ENCODE results near the gene FFAR3.

Gene FFAR3

DNA sequence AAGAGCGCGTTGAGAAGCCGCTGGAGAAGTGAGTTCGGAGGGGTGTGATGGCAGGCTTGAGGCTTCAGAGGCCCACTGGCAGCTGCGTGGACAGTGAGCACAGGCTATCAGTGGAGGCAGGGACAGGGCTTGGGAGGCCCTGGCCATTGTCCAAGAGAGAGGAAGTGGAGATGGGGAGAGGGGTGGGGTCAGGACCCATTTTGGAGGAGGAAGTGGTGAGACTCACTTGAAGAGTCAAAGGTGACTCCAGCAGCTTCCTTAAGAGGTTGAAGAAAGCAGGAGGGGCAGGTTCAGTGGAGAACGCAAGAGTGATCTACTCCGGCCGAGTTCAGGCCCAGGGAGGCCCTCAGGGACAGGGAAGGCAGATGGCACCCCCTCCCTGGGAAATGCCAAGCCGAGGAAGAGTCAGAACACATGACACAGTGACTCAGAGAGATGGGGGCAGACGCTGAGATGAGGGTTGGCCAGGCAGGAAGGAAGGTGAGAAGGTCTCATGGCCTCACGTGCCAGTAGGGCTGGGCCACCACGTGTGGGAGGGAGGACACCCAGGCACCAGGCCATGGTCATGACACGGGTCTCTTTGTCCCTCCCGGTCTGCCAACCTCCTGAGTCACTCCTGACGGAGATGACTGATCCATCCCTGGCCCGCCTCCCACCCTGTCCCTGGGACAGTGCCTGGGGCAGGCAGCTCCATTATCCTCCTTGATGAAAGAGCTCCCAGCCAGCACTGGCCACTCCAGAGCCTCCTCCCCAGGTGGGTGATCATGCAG is 39.4 kb upstream of the FFAR3 start:
- peaks cover 0 to 7% of the 10 kb centered on the region in 2 donors for H3K4me1 Mint-ChIP-seq (ENCODE audit: low read depth in 2 of 2)
- H3K4me3 Mint-ChIP-seq = no peak overlapping the region
- H3K36me3 Mint-ChIP-seq (ENCODE audit: insufficient read depth) = no peaks in the 10 kb centered on the region
- no peak for DNase-seq
- H3K9me3 Mint-ChIP-seq = peaks cover 0 to 2% of the 10 kb centered on the region in 2 donors
- H3K27ac Mint-ChIP-seq = peak overlapping the region in 1 of 2 donors; percentile 70
- peak; percentile 37 for ATAC-seq (replicated peaks)
- H3K27me3 Mint-ChIP-seq = peaks cover 12 to 21% of the 10 kb centered on the region in 2 donors

DNA sequence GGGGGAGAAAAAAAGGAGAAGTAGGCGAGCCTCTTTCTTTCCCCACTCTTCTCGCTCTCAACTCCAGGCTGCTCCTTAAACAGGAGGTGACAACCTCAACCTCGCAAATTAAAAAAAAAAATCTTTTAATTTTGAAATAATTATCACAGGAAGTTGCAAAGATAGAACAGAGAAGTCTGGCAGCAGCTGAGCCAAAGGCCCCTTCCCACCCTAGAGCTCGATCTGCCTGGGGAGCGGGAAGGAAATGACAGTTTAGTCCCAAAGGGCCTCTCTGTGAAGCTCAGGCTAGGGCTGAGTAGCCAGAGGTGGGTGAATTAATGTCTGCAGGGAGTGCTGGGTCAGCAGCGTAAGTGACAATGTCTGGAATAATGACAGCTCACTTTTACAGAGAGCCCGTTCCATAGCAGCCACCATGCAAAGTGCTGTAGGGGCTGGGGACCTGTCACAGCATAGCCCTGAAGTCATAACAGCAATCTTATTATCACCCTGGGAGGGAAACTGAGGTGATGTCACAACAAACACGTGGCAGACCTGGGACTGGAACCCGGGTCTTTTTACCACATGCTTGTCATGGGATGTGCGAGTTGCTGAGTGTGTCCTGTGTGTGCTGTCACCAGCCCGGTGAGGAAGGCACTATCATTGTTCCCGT is 38.1 kb upstream of the FFAR3 start:
- H3K27me3 Mint-ChIP-seq = peaks cover 12 to 21% of the 10 kb centered on the region in 2 donors
- no peaks in the 10 kb centered on the region for H3K36me3 Mint-ChIP-seq (ENCODE audit: insufficient read depth)
- no peak overlapping the region for H3K4me3 Mint-ChIP-seq
- DNase-seq (no peak), ATAC-seq (replicated peaks) (no peak)
- H3K9me3 Mint-ChIP-seq = peaks cover 0 to 2% of the 10 kb centered on the region in 2 donors
- no peak overlapping the region for H3K27ac Mint-ChIP-seq
- peaks cover 0 to 7% of the 10 kb centered on the region in 2 donors for H3K4me1 Mint-ChIP-seq (ENCODE audit: low read depth in 2 of 2)

DNA sequence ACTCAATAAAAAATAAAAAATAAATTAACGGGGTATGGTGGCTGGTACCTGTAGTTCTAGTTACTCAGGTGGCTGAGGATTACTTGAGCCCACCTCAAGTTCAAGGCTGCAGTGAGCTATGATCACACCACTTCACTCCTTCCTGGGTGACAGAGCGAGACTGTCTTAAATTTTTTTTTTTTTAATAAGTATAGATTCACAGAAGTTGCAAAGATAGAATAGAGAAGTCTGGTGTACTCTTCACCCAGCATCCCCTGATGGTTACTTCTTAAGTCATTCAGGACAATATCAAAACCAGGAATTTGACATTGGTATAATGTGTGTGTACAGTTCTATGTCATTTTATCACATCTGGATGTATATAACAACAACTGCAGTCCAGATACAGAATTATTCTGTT is 37.0 kb upstream of the FFAR3 start:
- H3K36me3 Mint-ChIP-seq (ENCODE audit: insufficient read depth) = no peaks in the 10 kb centered on the region
- peaks cover 0 to 7% of the 10 kb centered on the region in 2 donors for H3K4me1 Mint-ChIP-seq (ENCODE audit: low read depth in 2 of 2)
- H3K9me3 Mint-ChIP-seq = peaks cover 0 to 2% of the 10 kb centered on the region in 2 donors
- H3K27ac Mint-ChIP-seq = no peak overlapping the region
- DNase-seq (no peak), ATAC-seq (replicated peaks) (no peak)
- no peak overlapping the region for H3K4me3 Mint-ChIP-seq
- peaks cover 12 to 21% of the 10 kb centered on the region in 2 donors for H3K27me3 Mint-ChIP-seq

DNA sequence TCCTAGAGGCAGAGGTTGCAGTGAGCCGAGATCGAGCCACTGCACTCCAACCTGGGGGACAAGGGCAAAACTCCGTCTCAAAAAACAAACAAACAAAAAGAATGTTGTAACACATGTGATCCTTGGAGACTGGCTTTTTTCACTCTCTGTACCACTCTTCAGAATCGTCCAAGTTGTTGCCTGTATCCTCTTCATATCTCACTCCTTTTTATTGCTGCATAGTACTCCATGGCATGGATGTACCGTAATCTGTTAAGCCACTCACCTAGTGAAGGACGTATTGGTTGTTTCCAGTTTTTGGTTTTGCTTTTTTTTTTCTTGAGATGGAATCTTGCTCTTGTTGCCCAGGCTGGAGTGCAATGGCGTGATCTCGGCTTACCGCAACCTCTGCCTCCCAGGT is 36.2 kb upstream of the FFAR3 start:
- H3K9me3 Mint-ChIP-seq = peaks cover 0 to 2% of the 10 kb centered on the region in 2 donors
- no peak overlapping the region for H3K4me3 Mint-ChIP-seq
- H3K36me3 Mint-ChIP-seq (ENCODE audit: insufficient read depth) = no peaks in the 10 kb centered on the region
- DNase-seq = no peak
- ATAC-seq (replicated peaks) = no peak
- peaks cover 12 to 21% of the 10 kb centered on the region in 2 donors for H3K27me3 Mint-ChIP-seq
- H3K4me1 Mint-ChIP-seq (ENCODE audit: low read depth in 2 of 2) = peaks cover 0 to 7% of the 10 kb centered on the region in 2 donors
- H3K27ac Mint-ChIP-seq = no peak overlapping the region

DNA sequence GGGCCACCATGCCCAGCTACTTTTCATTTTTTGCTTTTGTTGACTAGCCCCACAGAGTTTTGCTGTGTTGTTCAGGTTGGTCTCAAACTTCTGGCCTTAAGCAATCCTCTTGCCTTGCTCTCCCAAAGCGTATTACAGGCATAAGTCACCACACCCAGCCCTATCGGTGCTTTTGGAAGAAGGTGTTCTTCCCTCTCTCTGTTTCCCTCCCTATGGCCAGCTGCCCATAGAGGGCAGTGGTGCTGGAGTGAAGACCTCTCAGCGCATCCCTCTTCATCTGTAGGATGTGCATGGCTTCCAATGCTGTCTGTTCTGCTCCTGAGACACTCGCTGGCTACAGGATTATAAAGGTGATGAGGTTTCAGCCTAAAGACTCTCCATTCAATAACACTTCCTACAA is 30.6 kb upstream of the FFAR3 start:
- Mint-ChIP-seq H3K4me3 (no peak overlapping the region), H3K36me3 (ENCODE audit: insufficient read depth) (no peaks in the 10 kb centered on the region), H3K27ac (no peak overlapping the region), H3K9me3 (no peaks in the 10 kb centered on the region), H3K27me3 (peaks cover 34 to 45% of the 10 kb centered on the region in 2 donors), H3K4me1 (ENCODE audit: low read depth in 2 of 2) (peaks cover 0 to 2% of the 10 kb centered on the region in 2 donors)
- no peak for ATAC-seq (replicated peaks)
- no peak for DNase-seq

DNA sequence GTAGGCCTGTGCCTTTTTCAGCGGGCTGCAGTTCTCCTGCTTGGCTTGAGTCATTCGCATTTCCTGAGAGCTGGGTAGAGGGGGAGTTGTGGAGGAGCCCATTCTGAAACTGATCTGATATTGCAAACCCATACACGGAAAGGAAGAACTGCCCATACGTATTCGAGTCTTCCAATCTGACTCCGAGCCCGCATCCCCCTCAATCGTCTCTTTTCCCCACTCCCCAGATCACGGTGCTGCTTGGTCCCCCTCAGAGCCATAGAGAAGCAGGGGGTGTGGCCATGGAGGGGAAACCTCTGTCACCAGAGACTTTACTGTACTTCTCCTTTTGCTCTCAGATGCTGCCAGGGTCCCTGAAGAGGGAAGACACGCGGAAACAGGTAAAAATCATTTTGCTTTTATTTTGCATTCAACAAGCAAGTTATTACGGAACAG is 29.4 kb upstream of the FFAR3 start, which contains the start of gene CD22:
TSS of gene CD22 (plus strand) at position 337 of the 435 bp plus-strand sequence. CDS start 2,854 bp downstream, outside the sequence.
- H3K9me3 Mint-ChIP-seq = no peaks in the 10 kb centered on the region
- H3K4me1 Mint-ChIP-seq (ENCODE audit: low read depth in 2 of 2) = peaks cover 0 to 2% of the 10 kb centered on the region in 2 donors
- H3K27ac Mint-ChIP-seq = no peak within 1 kb of the TSS
- peaks cover 46 to 57% of the 10 kb centered on the region in 2 donors for H3K27me3 Mint-ChIP-seq
- peaks cover 3% of the 10 kb centered on the region for H3K36me3 Mint-ChIP-seq (ENCODE audit: insufficient read depth)
- H3K4me3 Mint-ChIP-seq = peak within 1 kb of the TSS in 1 of 2 donors; percentile 22
- ATAC-seq (replicated peaks) (peak; percentile 48), DNase-seq (no peak)

DNA sequence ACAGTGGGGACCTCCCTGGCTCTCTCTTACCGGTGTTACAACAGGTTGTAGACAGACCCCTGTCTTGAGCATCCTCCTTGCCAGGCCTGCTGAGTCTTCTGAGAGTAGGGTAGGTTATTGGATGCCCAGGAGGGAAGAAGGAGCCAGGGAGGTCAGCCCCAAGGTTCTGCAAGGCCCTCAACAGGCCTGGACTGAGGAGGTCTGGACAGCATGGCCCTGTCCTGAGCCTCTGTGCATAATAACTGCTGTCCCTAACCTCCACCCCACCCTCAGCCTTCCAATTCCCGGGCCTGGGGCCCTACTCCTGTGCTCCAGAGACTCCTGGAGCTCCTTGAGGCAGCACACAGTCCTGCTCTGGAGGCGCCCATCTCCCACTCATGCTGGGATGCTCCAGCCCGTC is 28.9 kb upstream of the FFAR3 start:
- Mint-ChIP-seq H3K27ac (no peak overlapping the region), H3K9me3 (no peaks in the 10 kb centered on the region), H3K27me3 (peaks cover 51 to 61% of the 10 kb centered on the region in 2 donors), H3K4me1 (ENCODE audit: low read depth in 2 of 2) (peaks cover 0 to 2% of the 10 kb centered on the region in 2 donors), H3K4me3 (peak overlapping the region in 1 of 2 donors; percentile 22), H3K36me3 (ENCODE audit: insufficient read depth) (peaks cover 3% of the 10 kb centered on the region)
- ATAC-seq (replicated peaks) = no peak
- DNase-seq = no peak

DNA sequence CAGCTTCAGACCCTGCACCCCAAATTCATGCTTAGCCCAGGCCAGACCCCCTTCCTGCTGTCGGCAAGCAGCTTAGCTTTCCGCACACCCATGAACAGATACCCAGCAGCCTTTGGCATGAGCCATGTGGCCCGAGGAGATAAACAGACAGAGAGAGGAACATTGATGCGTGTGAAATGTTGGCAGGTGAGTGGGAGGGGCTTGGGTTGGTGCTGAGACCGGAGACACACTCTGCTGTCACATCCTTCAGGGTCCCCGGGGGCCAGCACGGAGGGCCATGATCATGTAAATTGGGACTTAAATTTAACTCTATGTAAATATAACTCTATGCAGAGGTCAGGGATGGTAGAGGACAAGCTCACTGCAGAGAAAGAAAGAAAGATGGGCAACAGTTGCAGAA is 27.8 kb upstream of the FFAR3 start:
- ATAC-seq (replicated peaks) = peak; percentile 62
- Mint-ChIP-seq H3K4me1 (ENCODE audit: low read depth in 2 of 2) (peaks cover 0 to 2% of the 10 kb centered on the region in 2 donors), H3K4me3 (no peak overlapping the region), H3K27ac (no peak overlapping the region), H3K36me3 (ENCODE audit: insufficient read depth) (peaks cover 3% of the 10 kb centered on the region), H3K27me3 (peaks cover 58 to 69% of the 10 kb centered on the region in 2 donors), H3K9me3 (no peaks in the 10 kb centered on the region)
- DNase-seq = no peak

DNA sequence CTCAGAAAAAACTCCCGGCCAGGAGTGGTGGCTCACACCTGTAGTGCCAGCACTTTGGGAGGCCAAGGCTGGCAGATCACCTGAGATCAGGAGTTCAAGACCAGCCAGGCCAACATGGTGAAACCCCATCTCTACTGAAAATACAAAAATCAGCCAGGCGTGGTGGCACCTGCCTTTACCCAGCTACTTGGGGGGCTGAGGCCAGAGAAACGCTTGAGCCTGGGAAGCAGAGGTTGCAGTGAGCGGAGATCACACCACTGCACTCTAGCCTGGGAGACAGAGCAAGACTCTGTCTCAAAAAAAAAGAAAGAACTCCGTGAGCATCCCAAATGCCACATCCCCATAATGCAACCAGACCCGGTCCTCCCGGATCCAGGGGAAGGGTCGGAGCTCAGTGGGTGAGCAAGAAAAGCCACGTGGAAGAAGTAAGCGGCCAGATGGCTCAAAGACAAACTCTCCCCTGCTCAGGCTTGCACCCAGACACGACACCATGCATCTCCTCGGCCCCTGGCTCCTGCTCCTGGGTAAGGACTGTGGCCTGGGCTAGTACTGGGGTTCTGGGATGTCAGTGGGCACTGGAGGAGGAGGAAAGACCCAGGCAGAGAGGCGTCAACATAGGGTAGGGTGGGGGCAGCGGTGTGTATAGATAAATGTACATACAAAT is 26.6 kb upstream of the FFAR3 start:
- H3K27me3 Mint-ChIP-seq = peaks cover 66 to 79% of the 10 kb centered on the region in 2 donors
- ATAC-seq (replicated peaks) (no peak), DNase-seq (no peak)
- no peaks in the 10 kb centered on the region for H3K9me3 Mint-ChIP-seq
- H3K36me3 Mint-ChIP-seq (ENCODE audit: insufficient read depth) = peaks cover 3% of the 10 kb centered on the region
- H3K4me1 Mint-ChIP-seq (ENCODE audit: low read depth in 2 of 2) = peaks cover 0 to 2% of the 10 kb centered on the region in 2 donors
- H3K4me3 Mint-ChIP-seq = no peak overlapping the region
- H3K27ac Mint-ChIP-seq = no peak overlapping the region

DNA sequence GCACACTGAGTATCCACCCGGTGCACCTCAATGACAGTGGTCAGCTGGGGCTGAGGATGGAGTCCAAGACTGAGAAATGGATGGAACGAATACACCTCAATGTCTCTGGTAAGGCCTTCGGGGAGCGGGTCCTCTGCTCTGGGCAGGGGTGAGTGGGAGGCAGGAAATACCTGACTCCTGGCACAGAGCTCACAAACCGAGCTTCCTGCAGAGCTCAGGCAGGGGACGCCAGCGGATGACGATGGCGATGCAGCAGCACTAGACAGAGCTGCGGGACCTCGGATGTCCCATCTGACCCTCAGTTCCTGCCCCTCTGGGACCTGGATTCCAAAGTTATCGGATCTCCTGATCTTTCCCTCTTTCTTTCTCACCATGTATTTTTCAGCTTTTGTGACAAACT is 25.4 kb upstream of the FFAR3 start:
- Mint-ChIP-seq H3K9me3 (no peaks in the 10 kb centered on the region), H3K4me1 (ENCODE audit: low read depth in 2 of 2) (peaks cover 0 to 2% of the 10 kb centered on the region in 2 donors), H3K27ac (no peak overlapping the region), H3K27me3 (peaks cover 71 to 84% of the 10 kb centered on the region in 2 donors), H3K36me3 (ENCODE audit: insufficient read depth) (peaks cover 5% of the 10 kb centered on the region), H3K4me3 (no peak overlapping the region)
- no peak for DNase-seq
- peak; percentile 31 for ATAC-seq (replicated peaks)

DNA sequence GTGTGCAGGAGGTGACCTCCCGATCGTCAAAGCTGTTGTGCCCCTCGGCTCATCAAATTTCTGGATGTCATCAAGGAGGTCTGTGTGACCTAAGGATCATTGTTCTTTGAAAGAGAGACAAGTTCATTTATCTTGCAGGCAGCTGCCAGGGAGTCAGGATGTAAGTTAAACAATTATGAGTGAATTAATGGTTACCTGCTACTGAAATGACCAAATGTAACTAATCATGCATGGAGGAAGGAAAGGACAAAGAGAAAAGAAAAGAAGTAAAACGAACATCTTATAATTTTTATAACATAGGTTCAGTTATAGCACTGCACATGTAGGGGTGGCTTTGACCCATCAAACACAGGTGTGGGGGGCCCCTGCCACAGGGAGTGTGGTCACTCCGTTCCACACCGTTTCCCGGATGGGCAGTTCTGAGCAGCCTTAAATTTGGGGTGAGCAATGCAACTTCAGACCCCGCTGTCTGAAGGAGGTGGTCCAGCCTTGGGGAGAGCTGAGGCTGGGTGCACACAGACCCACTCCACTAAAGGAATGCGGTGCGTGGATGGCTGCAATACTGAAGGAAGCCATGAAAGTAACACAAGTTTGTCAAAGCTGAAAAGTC is 24.0 kb upstream of the FFAR3 start:
- Mint-ChIP-seq H3K4me3 (no peak overlapping the region), H3K27me3 (peaks cover 64 to 80% of the 10 kb centered on the region in 2 donors), H3K4me1 (ENCODE audit: low read depth in 2 of 2) (peaks cover 0 to 2% of the 10 kb centered on the region in 2 donors), H3K9me3 (no peaks in the 10 kb centered on the region), H3K27ac (no peak overlapping the region), H3K36me3 (ENCODE audit: insufficient read depth) (peaks cover 5% of the 10 kb centered on the region)
- no peak for ATAC-seq (replicated peaks)
- no peak for DNase-seq

DNA sequence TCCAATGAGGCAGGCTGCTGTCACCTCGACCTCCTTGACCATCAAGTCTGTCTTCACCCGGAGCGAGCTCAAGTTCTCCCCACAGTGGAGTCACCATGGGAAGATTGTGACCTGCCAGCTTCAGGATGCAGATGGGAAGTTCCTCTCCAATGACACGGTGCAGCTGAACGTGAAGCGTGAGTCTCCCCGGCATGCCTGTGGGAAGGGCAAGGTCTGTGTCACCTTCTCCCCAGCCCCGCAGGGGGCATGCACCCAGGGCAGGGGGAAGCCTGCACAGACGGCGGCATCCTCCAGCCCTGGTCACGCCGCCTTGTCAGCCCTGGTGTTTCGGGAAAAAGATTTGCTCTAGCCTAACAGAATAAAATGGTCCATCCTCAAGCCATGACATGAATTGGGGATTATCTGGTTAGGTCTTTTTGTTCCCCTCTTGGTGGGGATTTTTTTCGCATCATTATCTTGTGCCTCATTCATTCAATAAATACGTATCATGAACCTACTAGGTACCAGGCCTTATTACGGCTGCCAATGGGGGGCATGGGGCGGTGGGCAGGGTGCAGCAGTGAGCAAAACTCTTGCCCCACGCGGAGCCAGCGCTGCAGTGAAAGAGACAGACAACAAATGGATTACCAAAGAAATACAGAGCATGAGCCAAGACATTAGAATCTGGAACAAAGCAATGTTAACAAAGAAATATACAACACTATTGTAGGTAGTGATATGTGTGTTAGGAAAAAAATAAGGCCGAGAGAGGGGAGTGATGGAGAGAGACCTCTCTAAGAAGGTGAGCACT is 21.9 kb upstream of the FFAR3 start:
- no peaks in the 10 kb centered on the region for H3K4me1 Mint-ChIP-seq (ENCODE audit: low read depth in 2 of 2)
- no peak overlapping the region for H3K4me3 Mint-ChIP-seq
- peaks cover 56 to 74% of the 10 kb centered on the region in 2 donors for H3K27me3 Mint-ChIP-seq
- peaks cover 5% of the 10 kb centered on the region for H3K36me3 Mint-ChIP-seq (ENCODE audit: insufficient read depth)
- DNase-seq (no peak), ATAC-seq (replicated peaks) (no peak)
- no peak overlapping the region for H3K27ac Mint-ChIP-seq
- no peaks in the 10 kb centered on the region for H3K9me3 Mint-ChIP-seq
